Left cardiac atrium (tissue), 4 donors: ENCODE results near the gene NR2F1. TPM values are rescaled to one million over a fixed set of nuclear protein-coding genes. Genes with fewer than 3 reads are reported as not detected.

Experiments
- ATAC-seq, 2 donors: fragments of 200-7000 bp; cut with Tn5 transposase; one replicate each; pipeline ENCODE4 v1.9.1; 2020; ENCODE audit warnings: mild to moderate bottlenecking in 2 of 2, moderate library complexity in 2 of 2
- DNase-seq: peaks from one replicate; pipeline ENCODE4 v3.0.0-alpha.2; 2020
- intact Hi-C, 2 donors: fragments of 100-400 bp; cut with DNase I; formaldehyde crosslinking; loops; one replicate each; pipeline versions ENCODE4 v1.14.1 to v1.15.1; 2022 to 2023
- total RNA-seq, 2 donors: library from RNA; stranded (reverse); fragmentation: NEBNext Ultra II Directional; extraction: Animal tissue kit (Norgen Biotek cat#: 25700); gene quantifications; one replicate each; pipeline ENCODE4 v1.2.1, GENCODE V29; 2021
- donor health status: DM: no; HTN: yes; CAD: no.
- donor health status: DM: no; HTN: yes; CAD: no; lungs with severe emphysema.
- donor health status: DM: yes; HTN: yes; CAD: no.
- donor health status: Dilated cardiomyopathy.

The NR2F1 gene
- total RNA-seq, 2 donors from 2014 or later = 17.9 to 41.8 TPM

- ATAC-seq (no peak), DNase-seq (no peak)
- intact Hi-C loops = no loop called here
Observed at GRCh38 chr5:93576994-93577853, 5.8 kb upstream of the NR2F1 start.

GRCh38 chr5:93577854-93578812 lies 4.9 kb upstream of the NR2F1 start:
- DNase-seq (no peak), ATAC-seq (no peak)
- intact Hi-C loops = no loop called here

GRCh38 chr5:93578813-93579691 lies 4.0 kb upstream of the NR2F1 start:
- ATAC-seq (peak; percentile 20 to 43), DNase-seq (peak; percentile 78)
- intact Hi-C loops = no loop called here

GRCh38 chr5:93579692-93580062 lies 3.3 kb upstream of the NR2F1 start:
- intact Hi-C loops = no loop called here
- peak in 1 of 2 donors; percentile 1 for ATAC-seq

DNA sequence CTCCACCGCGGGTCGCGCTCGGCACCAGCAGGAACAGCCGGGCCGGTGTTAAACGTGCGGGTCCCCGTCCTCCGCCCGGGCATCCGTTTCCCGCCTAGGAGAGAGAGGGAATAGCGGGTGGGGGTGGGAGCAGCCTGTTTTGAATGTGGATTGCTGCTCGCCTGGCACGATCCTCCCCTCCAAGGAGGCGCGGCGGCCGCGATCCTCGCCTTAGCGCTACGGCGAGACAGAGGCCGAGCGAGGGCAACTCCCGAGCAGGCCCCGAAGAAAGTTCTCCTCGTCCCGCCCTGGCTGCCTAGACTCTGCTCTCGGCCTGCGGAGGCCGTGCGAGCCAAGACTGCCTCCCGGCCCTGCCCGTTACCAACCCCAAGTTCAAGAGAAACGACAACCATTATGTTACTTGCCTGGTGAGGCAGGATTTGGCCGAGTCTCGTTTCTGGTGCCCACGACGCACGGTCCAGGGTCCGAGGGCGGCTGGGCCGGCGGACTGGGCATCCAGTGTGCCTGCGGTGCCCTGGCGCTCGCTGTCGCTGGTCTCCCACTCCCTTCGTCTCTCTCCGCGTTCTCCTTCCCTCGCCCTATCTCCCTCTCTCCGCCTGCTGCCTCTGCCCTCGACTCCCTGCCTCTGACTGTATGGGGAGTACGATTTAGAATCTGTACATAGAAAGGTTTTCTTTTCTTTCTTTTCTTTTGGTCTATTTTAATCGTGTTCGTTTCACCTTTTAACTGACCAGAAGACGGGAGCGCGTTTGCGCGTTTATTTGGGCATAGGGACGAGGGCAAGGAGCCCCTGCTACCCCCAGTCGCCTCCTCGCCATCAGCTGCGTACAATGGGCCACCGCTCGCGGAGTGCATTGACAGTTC lies 2.7 kb upstream of the NR2F1 start:
- peak; percentile 11 to 22 for ATAC-seq
- intact Hi-C loops = no loop called here
- DNase-seq = peak; percentile 47

More at GRCh38 chr5:93579692-93580062, 3.3 kb upstream of the NR2F1 start:
- DNase-seq = no peak

DNA sequence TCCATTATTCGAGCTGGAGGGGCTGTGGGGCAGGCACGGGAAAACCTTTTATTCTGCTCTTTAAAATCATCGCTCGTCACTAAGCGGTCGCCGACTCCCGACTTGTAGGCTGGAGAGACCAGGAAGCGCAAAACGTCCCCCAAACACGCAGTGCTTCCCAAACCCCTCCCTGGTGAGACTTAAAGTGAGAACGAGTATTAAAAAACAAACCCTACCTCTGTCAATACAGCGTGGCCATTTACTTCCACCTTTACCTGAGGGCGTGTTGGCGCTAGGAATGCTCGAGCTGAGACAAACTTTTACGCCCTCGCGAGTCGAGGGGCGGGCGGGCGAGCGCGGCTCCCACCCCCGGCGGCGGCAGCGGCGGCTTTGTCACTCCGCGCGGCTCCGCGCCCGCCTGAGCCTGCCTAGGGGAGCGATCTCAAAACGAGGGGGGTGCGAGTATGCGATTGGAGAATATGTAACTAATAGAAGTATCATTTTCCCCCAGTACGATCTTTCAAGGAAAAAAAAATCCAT lies 2.0 kb upstream of the NR2F1 start, which contains the start of gene NR2F1-AS1:
Gene NR2F1-AS1 (minus strand): TSS at position 293 of the 519 bp plus-strand sequence.
- ATAC-seq (peak; percentile 6 to 19), DNase-seq (no peak)
- intact Hi-C loops = loop anchor here in 1 of 2 donors (1.0 kb wide), 1 partner anchor 220 kb away; no protein-coding TSS in a partner anchor

GRCh38 chr5:93582167-93582462 lies 907 bp upstream of the NR2F1 start:
- no peak for ATAC-seq
- DNase-seq = no peak
- intact Hi-C loops = no loop called here

DNA sequence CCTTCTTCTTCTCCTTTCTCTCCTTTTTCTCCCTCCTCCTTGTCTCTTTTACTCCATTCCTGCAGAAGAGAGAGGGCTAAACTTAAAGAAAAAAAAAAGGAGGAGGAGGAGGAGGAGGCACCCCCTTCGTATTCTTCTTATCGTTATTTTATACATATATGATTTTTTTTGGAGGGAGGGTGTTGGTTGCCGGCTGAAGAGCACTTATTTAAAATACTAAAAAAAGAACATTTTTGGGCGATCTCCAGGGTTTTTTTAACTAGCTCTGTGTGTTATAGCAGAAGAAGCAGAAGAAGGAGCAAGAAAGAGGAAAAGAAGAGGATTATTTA lies 381 bp downstream of the NR2F1 start:
- ATAC-seq = no peak
- intact Hi-C loops = no loop called here
- no peak for DNase-seq

DNA sequence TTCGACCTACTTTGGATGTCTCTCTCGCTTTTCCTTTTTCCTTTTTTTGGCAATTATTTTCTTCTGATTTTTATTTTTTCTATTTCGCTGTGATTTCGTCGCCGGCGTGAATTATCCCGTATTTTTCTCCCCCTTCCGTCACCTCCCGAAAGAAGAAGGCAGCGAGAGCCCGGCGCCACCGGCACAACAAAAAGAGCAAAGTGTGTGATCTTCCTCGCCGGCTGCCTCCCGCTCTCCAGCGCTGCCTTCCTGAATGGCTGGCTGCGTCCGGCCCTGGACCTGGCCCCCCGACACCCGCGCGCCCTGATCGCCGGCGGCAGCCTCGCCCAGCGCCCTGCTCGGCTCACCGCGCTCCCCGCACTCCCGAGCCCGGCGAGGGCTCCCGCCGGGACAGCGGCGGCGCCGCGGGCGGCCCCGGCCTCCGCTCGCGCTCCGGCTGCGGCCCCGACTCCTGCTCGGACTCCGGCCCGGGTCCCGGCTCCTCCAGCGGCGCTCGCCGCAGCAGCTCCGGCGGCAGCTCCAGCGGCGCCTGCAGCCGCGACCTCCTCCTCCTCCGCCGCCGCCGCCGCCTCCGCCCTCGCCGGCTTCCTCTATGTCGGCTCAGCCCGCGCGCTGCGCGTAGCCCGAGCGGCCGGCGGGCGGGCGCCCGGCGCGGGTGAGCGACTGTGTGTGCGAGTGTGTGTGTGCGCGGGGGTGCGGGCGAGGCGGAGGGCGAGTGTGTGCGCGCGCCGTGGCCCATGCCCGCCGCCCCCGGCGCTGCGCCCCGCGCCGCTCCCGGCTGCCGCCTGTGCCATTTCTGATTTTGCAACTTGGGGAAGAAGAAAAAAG lies 960 bp downstream of the NR2F1 start:
- DNase-seq (peak; percentile 65), ATAC-seq (peak in 1 of 2 donors; percentile 2)
- intact Hi-C loops = no loop called here

DNA sequence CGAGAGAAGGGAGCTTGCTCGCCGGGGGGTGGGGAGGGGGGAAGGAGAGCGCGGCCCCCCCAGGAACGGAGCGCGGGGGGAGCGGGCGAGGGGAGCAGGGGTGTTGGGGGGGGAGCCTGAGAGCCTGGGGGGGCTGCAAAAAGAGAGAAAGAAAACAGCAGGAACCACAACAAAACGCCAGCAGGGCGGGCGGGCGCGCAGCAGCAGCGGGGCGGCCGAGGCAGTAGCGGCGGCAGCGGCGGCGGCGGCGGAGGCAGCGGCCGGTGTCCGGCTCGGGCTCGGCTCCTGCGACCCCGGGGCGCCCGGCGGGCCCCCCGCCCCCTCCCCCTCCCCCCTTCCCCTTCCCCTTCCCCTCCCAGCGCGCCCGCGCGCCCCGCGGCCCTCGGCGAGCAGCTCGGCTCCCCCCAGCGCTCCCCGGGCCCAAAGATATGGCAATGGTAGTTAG lies 1.6 kb downstream of the NR2F1 start:
- no peak for ATAC-seq
- intact Hi-C loops = no loop called here
- no peak for DNase-seq

DNA sequence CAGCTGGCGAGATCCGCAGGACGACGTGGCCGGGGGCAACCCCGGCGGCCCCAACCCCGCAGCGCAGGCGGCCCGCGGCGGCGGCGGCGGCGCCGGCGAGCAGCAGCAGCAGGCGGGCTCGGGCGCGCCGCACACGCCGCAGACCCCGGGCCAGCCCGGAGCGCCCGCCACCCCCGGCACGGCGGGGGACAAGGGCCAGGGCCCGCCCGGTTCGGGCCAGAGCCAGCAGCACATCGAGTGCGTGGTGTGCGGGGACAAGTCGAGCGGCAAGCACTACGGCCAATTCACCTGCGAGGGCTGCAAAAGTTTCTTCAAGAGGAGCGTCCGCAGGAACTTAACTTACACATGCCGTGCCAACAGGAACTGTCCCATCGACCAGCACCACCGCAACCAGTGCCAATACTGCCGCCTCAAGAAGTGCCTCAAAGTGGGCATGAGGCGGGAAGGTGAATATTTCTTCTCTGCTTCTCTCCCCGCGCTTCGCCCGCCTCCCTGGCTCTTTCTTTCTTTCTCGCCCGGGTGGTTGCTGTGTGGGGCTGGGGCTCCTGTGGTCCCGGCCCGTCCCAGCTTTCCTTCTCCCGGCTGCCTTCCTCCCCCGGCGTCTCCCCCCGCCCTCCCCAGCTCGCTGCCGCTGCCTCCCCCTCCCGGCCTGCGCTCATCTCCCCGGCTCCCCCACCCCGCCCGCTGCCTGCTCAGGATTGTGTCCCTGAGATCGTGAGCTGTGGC lies 2.2 kb downstream of the NR2F1 start:
- ATAC-seq (no peak), DNase-seq (peak; percentile 48)
- intact Hi-C loops = no loop called here

DNA sequence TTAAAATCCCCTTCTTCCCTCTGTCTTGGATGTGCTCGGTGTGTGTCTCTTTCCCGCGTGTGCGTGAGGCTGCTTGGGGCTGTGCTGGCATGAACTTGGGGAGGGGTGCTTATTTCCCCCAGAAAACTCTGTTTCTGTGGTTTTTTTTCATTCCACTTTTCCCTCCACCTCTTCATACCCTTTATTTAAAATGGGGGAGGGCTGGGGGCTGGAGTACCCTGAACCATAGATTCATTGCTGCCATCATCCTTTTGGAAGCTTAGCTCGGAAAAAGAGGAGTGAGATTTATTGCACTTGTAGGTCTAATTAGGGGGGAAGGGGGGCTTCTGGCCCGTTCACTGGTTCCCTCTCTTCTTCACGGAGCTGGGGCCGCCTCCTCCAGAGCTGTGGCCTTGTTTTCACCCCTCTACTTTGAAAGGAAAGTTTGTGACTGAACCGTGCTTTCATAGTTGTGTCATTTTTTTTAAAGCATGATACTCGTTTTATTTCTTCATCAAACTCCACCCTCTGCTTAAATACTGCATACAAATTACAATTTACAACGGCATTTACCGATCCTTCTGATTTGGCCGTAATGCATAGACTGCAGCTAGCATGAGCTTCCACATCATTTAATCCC lies 2.9 kb downstream of the NR2F1 start:
- intact Hi-C loops = no loop called here
- ATAC-seq (no peak), DNase-seq (no peak)

GRCh38 chr5:93586736-93587596 lies 3.9 kb downstream of the NR2F1 start:
- intact Hi-C loops = no loop called here
- DNase-seq (no peak), ATAC-seq (no peak)

- peak in 1 of 2 donors; percentile 7 for ATAC-seq
- DNase-seq = no peak
- intact Hi-C loops = no loop called here
Observed at GRCh38 chr5:93587597-93588351, 4.8 kb downstream of the NR2F1 start.
